H1 (cell line): ENCODE measurements around the gene INPPL1. TPM values are rescaled to one million over a fixed set of nuclear protein-coding genes. Genes with fewer than 3 reads are reported as not detected.

Experiments
- ATF2 ChIP-seq: IDR thresholded peaks from 2 replicates; pipeline ENCODE4 v1.6.1; 2012; ENCODE audit warnings: low read length, inconsistent platforms
- RBBP5 ChIP-seq: IDR thresholded peaks from 2 replicates; pipeline ENCODE4 v1.7.1; 2012; ENCODE audit warnings: low read depth, mild to moderate bottlenecking, inconsistent platforms, low read length, moderate library complexity, borderline replicate concordance
- SUZ12 ChIP-seq: fragments of 200-600 bp; sonication (generic); IDR thresholded peaks from 2 replicates; pipeline ENCODE4 v1.6.1; 2012; ENCODE audit warnings: mild to moderate bottlenecking, inconsistent platforms, low read length, moderate library complexity, mixed read lengths
- TBP ChIP-seq: IDR thresholded peaks from 2 replicates; pipeline ENCODE4 v1.6.1; 2011; ENCODE audit warnings: low read depth, low read length, improper control_type of control experiment
- polyA plus RNA-seq, 7 experiments: library from polyadenylated mRNA; depleted of rRNA in 3 of 7; stranded (reverse) in 5 of 7; unstranded in 2 of 7; fragments of >200 nt in 5 of 7; fragments of 200-250 nt in 2 of 7; gene quantifications; 1 replicate in 5 of 7; 2 replicates in 1 of 7; 4 replicates in 1 of 7; pipeline versions ENCODE4 v1.2.1 to v1.2.3, GENCODE V29; 2011 to 2013; ENCODE audit warnings: missing spikeins in 2 of 7, mixed read lengths in 2 of 7
- total RNA-seq: library from RNA; stranded (reverse); fragmentation: NEBNext Ultra II Directional; extraction: Animal tissue kit (Norgen Biotek cat#: 25700); gene quantifications from 2 replicates; pipeline ENCODE4 v1.2.1, GENCODE V29; 2021

INPPL1 gene
- total and polyA plus RNA-seq, 2 of the 8 experiments (the other 6 are each of a cell fraction or from before 2014, with no cell fraction given) = 54.5 to 79.5 TPM

GRCh38 chr11:72209101-72209500 is 15.5 kb upstream of the INPPL1 start (continued):
- TF ChIP-seq ATF2 = no peak
- no peak for TF ChIP-seq SUZ12
- no peak for TF ChIP-seq RBBP5
- TF ChIP-seq TBP = no peak
